Loucy (cell line): ENCODE results near the gene ARHGAP31.
"Not testable (repeated sequence)": the region's sequence is repeated elsewhere in the genome, so short reads cannot be mapped to it uniquely, and the experiment has no call there.

Experiments used
- H2AFZ ChIP-seq: fragments of 200-600 bp; sonication (generic); 2 replicates; pipeline ENCODE4 v1.6.0; 2016; ENCODE audit warnings: antibody characterized with exemption, mild to moderate bottlenecking, low read length, moderate library complexity
- H3F3A ChIP-seq: fragments of 200-600 bp; 2 replicates; pipeline ENCODE4 v1.6.0; 2016; ENCODE audit warnings: antibody characterized with exemption, low read depth, mild to moderate bottlenecking
- H3K27me3 ChIP-seq: fragments of 200-600 bp; sonication (generic); 2 replicates; pipeline ENCODE4 v1.6.1; 2014; ENCODE audit warnings: low read length, mild to moderate bottlenecking; ENCODE audit not compliant: insufficient read depth, poor library complexity, severe bottlenecking
- H3K36me3 ChIP-seq: fragments of 200-600 bp; sonication (generic); 2 replicates; pipeline ENCODE4 v1.6.1; 2016; ENCODE audit warnings: low read length; ENCODE audit not compliant: insufficient read depth
- H3K4me1 ChIP-seq: fragments of 200-600 bp; sonication (generic); 2 replicates; pipeline ENCODE4 v1.5.1; 2014; ENCODE audit warnings: low read length, mild to moderate bottlenecking; ENCODE audit not compliant: insufficient read depth, poor library complexity, severe bottlenecking
- H3K4me2 ChIP-seq: fragments of 200-600 bp; sonication (generic); 2 replicates; pipeline ENCODE4 v1.6.0; 2014; ENCODE audit warnings: antibody characterized with exemption, low read length, low read depth, mild to moderate bottlenecking; ENCODE audit not compliant: poor library complexity, severe bottlenecking
- H3K4me3 ChIP-seq: fragments of 200-600 bp; sonication (generic); 2 replicates; pipeline ENCODE4 v1.5.1; 2014; ENCODE audit warnings: low read length, mild to moderate bottlenecking, mixed read lengths; ENCODE audit not compliant: poor library complexity, severe bottlenecking
- H3K79me2 ChIP-seq: fragments of 200-600 bp; sonication (generic); 2 replicates; pipeline ENCODE4 v1.6.1; 2014; ENCODE audit warnings: low read length; ENCODE audit not compliant: insufficient read depth
- H3K9ac ChIP-seq: fragments of 200-600 bp; sonication (generic); 2 replicates; pipeline ENCODE4 v1.6.0; 2014; ENCODE audit warnings: mild to moderate bottlenecking, low read depth, low read length, moderate library complexity; ENCODE audit not compliant: poor library complexity, severe bottlenecking
- H3K9me2 ChIP-seq: fragments of 200-600 bp; sonication (generic); replicated peaks from 2 replicates; pipeline ENCODE4 v1.6.1; 2016; ENCODE audit warnings: low read depth, low read length, mixed read lengths
- H3K9me3 ChIP-seq: fragments of 200-600 bp; sonication (generic); 2 replicates; pipeline ENCODE4 v1.6.1; 2014; ENCODE audit warnings: mild to moderate bottlenecking, antibody characterized with exemption, low read length, low read depth; ENCODE audit not compliant: insufficient read depth
- H4K20me1 ChIP-seq: fragments of 200-600 bp; sonication (generic); 2 replicates; pipeline ENCODE4 v1.6.0; 2014; ENCODE audit warnings: antibody characterized with exemption, low read length, mild to moderate bottlenecking; ENCODE audit not compliant: insufficient read depth, poor library complexity, severe bottlenecking
- CTCF ChIP-seq: fragments of 200-600 bp; sonication (generic); conservative IDR thresholded peaks from 2 replicates; pipeline ENCODE4 v1.5.1; 2014; ENCODE audit warnings: mild to moderate bottlenecking, antibody characterized with exemption, low read length
- EZH2phosphoT487 ChIP-seq: fragments of 200-600 bp; IDR thresholded peaks from 2 replicates; pipeline ENCODE4 v1.6.1; 2018; ENCODE audit warnings: antibody characterized with exemption, mild to moderate bottlenecking, moderate library complexity, borderline replicate concordance

The ARHGAP31 gene

DNA sequence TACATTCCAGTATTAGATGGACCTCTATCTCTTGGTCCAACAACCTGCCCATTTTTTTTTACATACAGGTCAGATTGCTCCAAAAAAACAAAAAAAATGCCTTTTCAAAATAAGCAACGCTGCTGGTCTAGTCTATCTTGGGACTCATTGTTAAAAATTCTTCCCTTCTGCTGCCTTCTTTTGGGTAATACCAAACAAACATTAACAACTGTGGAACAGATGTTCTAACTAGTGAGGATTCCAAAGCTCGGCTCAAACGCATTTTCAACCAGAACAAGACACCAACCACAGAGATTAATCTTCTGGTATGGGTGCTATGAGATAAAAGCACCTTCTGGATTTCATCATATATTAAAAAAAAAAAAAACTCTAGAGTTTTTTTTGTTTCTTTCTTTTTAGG is 24.7 kb downstream of the ARHGAP31 start:
- Histone ChIP-seq H3K4me3 (no peak overlapping the region), H3K36me3 (no peaks in the 10 kb centered on the region), H3K27me3 (no peaks in the 10 kb centered on the region), H3K4me2 (no peak overlapping the region), H2AFZ (no peak overlapping the region), H3K4me1 (peaks cover 23% of the 10 kb centered on the region), H3K9me3 (no peaks in the 10 kb centered on the region), H3K9ac (no peak overlapping the region), H3K79me2 (peaks cover 8% of the 10 kb centered on the region), H4K20me1 (no peaks in the 10 kb centered on the region), H3K9me2 (no peaks in the 10 kb centered on the region), H3F3A (no peaks in the 10 kb centered on the region)
- no peak for TF ChIP-seq EZH2phosphoT487
- no peak for TF ChIP-seq CTCF

DNA sequence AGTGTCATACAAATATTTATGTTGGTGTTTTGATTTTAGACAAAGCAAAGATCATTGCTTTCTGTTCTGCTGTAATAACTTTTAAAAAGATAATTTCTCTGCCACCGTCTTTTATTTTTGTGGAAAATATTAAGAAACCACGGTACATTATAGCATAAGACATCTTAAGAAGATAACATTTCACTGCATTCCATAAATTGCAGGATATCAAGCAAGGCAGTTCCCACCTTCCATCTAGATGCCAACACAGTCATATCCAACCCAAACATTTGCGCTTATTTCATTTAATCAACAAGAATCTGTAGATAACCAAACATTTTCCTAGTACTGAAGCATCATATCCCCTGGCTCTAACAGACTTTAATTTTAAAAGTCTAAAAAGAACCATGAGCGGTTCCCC is 25.1 kb downstream of the ARHGAP31 start:
- peaks cover 4% of the 10 kb centered on the region; the same call in 1 of the 2 replicates for H3F3A ChIP-seq
- no peak overlapping the region for H3K4me3 ChIP-seq
- H3K27me3 ChIP-seq: no peaks in the 10 kb centered on the region
- H3K36me3 ChIP-seq: no peaks in the 10 kb centered on the region
- H3K9me3 ChIP-seq: no peaks in the 10 kb centered on the region
- H3K4me2 ChIP-seq: no peak overlapping the region
- peaks cover 8% of the 10 kb centered on the region for H3K79me2 ChIP-seq
- no peaks in the 10 kb centered on the region for H3K9me2 ChIP-seq
- no peak overlapping the region for H3K9ac ChIP-seq
- no peak for TF ChIP-seq CTCF
- TF ChIP-seq EZH2phosphoT487: no peak
- no peaks in the 10 kb centered on the region for H4K20me1 ChIP-seq
- no peak overlapping the region for H2AFZ ChIP-seq
- H3K4me1 ChIP-seq: peaks cover 24% of the 10 kb centered on the region

GRCh38 chr3:119320785-119321184 is 26.6 kb downstream of the ARHGAP31 start:
- not testable (repeated sequence) for H3K27me3 ChIP-seq, H2AFZ ChIP-seq, H3K4me3 ChIP-seq, H3K9me2 ChIP-seq, H3K9me3 ChIP-seq, H3F3A ChIP-seq, H3K36me3 ChIP-seq, H4K20me1 ChIP-seq, H3K79me2 ChIP-seq, H3K4me2 ChIP-seq, H3K9ac ChIP-seq
- peaks cover 24% of the 10 kb centered on the region for H3K4me1 ChIP-seq

DNA sequence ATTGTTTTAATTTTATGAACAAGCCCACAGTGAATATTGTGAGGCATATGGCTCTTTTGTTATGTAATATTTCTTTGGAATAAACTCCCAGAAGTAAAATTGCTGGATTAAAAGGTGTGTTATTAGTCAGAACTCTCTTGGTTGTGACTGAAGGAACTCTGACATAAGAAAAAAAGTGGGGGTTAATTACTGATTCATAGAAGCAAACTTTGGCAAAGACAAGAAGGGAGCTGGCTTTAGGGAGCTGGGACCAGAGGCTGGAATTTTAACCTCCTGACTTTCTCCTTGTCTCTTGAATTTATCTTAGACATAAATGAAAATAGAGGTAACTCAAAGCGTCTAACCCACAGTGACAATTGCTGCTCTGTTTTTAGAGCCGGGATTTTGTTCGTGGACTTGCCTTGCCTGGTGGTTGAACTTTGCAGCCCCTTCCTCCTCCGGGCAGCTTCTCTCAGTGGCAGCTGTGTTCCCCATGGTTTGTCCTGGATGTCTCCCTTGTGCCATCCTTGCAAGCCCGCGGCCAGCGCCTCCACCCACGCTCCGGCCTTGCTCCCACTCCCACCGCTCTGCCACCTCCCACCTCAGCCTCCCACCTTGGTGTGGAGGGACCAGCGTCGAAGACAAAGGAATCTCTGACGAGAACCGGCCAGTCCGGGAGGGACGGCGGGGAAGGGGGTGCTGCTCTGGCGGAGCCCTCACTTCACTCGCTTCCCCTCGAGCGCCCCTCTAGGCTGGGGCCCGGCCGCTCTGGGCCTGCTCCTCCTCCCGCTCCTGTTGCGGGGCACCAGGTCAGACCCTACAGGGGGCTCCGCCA is 28.0 kb downstream of the ARHGAP31 start:
- Histone ChIP-seq H3K4me1 (peaks cover 24% of the 10 kb centered on the region), H3K9me3 (no peaks in the 10 kb centered on the region), H3K4me2 (peak overlapping the region; percentile 88), H3K9me2 (no peaks in the 10 kb centered on the region), H3K27me3 (no peaks in the 10 kb centered on the region), H3K9ac (peak overlapping the region; percentile 89), H2AFZ (peak overlapping the region; percentile 85), H3F3A (peaks cover 4% of the 10 kb centered on the region; the same call in 1 of the 2 replicates), H3K79me2 (peaks cover 8% of the 10 kb centered on the region), H4K20me1 (no peaks in the 10 kb centered on the region), H3K4me3 (peak overlapping the region; percentile 85), H3K36me3 (no peaks in the 10 kb centered on the region)
- no peak for TF ChIP-seq EZH2phosphoT487
